HL-60/S4 treated with retinoic acid at 250 ng/mL for 4 days and 3 days (cell line): ENCODE data around the gene CRADD.
"Not testable (repeated sequence)": the region's sequence is repeated elsewhere in the genome, so short reads cannot be mapped to it uniquely, and the experiment has no call there.

ENCODE experiments used
- in situ Hi-C: fragments of 300-500 bp; cut with MboI; formaldehyde crosslinking; loops from 2 replicates; pipeline ENCODE4 v1.7.0; 2022; ENCODE audit warnings: low sequenced_read_pairs

The CRADD gene

DNA sequence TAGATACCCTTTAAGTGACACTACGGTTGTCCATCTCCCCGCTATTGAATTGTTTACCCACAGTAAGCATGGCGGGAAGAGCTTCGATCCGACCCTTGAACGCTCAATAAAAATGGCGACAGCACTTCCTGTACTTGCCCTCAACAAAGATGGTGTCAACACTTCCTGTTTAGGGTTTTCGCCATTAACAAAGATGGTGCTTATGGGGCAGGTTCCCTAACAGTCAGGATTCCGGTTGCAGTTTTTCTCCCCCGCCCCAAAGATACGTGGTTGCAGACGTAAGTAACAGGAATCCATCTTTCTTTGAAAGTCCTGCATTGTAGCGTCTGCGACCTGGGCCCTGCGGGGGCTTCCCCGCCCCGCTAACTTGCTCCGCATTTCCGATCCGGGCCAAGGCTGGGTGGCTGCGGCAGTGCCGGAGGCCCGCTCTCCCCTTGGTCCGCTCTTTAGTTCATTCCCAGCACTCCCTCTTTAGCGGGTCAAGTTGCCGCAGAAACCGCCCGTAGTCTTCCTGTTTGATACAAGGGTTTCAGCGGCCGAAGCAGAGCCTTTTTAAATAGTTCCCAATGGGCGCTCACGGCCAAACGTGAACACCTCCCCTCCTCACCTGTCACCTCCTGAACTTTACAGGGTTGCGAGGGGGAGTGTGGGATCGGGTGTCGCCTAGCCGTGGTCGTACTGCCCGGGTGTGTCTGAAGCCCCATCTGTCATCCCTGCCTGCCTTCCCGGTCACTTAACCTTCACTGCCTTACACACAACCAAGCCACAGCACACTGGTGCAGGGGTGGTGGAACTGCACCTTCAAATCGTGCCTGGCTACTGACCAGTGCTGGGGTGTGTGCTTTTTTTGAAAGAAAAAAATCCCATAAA lies at the start of gene CRADD:
Gene CRADD, plus strand, starts transcription at position 181 of the 870 bp plus-strand sequence.
- in situ Hi-C loops: no loop called here

DNA sequence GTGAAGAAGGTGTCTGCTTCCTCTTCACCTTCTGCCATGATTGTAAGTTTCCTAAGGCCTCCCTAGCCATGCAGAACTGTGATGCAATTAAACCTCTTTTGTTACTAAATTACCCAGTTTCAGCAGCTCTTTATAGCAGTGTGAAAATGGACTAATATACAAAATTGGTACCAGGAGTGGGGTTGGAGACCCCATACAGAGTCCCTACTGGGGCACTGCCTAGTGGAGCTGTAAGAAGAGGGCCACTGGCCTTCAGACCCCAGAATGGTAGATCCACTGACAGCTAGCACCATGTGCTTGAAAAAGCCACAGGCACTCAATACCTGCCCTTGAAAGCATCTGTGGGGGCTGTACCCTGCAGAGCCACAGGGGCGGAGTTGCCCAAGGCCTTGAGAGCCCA lies 44.8 kb upstream of the CRADD start:
- in situ Hi-C loops: no loop called here

DNA sequence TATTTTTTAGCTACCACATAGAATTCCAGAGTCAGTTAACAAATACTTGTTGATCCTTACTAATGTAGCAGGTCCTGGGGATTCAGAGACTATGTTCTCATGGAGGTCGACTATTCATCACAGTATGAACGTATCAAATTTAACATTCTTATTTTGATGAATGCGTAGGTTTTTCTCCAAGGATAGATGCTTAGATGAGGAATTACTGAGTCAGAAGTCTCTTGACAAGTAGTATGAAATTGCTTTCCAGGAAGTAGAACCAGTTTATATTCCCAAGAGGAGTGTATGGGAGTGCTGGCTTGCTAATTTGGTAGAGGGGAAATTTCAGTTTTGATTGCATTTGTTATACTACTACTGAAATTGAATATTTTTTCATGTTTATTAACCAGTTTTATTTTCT lies 42.8 kb upstream of the CRADD start:
- in situ Hi-C loops: no loop called here

DNA sequence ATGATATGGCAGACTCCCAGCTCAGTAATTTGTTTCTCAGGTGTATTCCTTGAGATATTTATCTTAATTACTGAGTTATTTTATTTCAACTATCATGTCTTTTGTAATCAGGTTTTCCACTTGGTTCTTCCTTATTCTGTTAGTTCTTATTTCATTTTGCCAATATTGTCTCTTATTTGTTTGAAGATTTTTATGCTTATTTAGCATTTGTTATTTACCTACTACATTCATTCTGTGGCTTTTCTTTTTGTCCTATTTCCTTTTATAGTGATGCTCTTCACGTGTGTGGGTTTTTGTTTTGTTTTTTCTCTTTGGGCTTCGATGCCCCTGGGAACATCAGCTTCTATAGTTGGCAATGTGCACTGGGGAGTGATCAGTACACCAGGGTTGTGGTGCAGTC lies 40.5 kb upstream of the CRADD start:
- in situ Hi-C loops: no loop called here

DNA sequence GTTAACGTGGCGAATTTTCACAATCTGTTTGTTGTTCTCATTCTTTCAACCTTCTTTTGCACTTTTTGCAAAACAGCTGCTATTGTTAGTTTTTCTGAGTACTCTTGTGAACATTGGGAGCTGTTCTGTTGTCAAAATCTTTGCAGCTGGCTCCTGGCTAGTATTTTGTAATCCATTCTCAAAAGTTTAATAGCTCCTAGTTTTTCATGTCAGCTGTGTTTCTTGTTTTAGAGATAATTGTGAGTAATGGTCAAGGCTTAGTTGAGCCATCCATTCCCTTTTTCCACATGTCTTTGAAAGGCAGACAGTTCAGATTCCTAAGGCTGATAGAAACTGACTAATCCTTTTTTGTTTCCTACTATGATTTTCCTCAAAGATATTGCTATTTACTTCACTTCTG lies 39.1 kb upstream of the CRADD start:
- in situ Hi-C loops: no loop called here

DNA sequence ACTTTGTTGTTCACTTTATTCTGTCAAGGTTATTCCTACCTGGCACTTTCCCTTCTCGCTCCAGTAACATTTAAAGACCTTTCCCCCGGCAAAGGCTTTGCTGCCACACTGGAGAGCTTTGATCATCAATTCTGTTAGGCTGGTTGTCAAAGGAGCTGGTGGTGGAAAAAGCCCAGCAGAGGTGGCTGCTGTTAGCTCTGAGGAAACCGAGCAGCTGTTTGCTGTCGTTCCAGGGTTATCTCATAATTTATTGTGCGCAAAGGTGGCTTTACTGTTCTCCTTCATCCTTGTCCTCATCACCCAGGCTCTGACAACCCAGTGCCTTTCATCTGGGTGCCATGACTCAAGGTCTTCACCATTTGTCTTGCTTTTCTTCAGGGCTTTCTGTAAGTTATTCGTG lies 38.2 kb upstream of the CRADD start:
- in situ Hi-C loops: no loop called here

DNA sequence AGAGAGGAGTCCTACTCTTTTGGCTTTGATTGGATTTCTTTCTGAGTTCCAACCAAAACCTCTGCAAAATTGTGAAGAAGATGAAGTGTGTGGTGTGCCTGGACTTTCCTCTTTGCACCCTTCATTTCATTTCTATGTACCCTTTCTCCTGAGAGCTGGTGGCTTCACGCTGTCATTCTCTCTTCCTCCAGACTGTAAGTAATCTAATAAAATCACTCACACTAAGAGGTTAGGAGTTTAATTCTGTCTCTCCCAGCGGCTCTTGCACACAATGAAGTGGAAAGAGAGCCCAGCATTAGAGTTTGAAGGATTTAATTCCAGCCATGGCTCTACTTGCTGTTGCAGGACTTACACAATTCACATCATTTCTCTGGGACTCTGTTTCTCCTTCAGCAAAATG lies 37.8 kb upstream of the CRADD start:
- in situ Hi-C loops: no loop called here

DNA sequence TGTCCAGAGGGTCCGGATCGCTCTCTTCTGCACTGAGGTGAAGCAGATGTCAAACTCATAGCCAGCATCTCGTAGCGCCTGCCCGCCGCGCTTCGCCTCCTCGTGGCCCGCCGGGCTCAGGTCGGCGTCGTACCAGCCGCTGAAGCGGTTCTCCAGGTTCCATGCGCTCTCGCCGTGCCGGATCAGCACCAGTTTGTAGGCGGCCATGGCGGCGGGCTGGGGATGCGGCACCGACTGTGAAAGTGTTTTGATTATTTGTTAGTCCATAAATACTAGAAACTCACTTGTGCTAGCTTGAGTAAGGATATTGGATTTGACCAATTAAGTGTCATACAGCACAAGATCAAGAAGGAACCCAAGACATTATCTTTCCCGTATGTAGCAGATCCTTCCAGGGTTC lies 35.8 kb upstream of the CRADD start:
- in situ Hi-C loops: not testable (repeated sequence)

DNA sequence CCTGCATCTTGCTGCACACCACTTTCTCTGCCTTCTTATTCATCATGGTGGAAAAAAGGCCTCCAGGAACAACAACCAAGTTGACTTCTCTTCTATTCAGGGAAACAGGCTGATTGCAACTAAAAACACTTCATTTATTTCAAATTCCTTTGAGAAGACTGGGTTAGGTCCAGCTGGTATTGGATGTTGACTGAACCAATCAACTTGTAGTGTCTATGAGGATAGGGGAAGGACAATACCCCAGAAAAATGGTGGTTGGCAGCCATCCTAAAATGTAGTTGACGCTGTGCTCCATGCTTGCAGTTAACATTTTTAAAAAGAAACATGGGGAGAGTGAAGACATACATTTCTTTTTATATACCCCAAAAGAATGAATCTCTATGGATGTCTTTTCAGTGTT lies 34.4 kb upstream of the CRADD start:
- in situ Hi-C loops: no loop called here

DNA sequence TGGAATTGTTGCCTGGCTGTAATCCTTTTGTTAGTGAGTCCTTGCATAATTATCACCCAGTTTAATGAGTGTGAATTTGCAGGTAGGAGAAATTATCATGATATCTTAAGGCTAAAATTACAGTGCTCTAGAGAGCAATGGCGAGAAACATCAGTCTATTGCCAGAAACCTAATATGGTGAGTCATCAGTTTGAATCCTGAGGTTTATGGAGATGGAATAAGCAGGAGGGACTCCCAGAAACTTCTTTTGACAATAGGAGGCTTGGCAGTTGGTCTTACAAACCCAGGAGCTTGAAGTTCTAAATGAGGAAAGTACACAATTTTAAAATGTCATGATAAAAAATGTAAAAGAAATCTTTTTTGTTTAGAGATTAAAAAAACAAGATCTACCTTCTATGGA lies 31.5 kb upstream of the CRADD start:
- in situ Hi-C loops: no loop called here

DNA sequence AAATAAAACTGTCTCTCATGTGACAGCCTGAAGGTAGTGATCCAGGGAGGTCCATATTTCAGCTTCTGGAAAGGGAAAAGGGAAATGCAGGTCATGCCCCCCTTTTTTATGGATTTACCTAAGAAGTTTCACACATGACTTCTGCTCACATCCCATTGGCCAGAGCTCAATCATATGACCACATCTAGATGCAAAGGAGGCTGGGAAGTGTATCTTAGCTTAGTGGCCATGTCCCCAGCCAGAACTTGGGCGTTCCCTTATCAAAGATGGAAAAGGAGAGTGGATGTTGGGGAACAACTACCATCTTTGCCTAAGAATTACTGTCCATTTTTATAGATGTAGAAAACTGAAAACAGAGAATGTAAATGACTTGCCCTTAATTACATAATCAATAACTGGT lies 26.5 kb upstream of the CRADD start:
- in situ Hi-C loops: no loop called here

DNA sequence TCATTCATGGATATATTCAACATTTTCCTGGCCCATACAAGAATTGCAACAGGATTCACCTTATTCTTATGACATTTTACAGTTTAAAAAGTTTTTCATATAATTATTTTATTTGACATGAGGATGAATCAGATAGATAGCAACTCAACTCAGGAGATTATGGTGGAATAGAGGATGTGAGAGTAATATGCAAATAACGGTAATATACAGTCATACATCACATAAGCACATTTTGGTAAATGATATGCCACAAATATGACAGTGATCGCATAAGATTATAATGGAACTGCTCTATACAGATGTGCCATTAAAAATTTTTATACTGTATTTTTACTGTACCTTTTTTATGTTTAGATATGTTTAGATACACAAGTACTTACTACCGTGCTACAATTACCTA lies 24.1 kb upstream of the CRADD start:
- in situ Hi-C loops: no loop called here

DNA sequence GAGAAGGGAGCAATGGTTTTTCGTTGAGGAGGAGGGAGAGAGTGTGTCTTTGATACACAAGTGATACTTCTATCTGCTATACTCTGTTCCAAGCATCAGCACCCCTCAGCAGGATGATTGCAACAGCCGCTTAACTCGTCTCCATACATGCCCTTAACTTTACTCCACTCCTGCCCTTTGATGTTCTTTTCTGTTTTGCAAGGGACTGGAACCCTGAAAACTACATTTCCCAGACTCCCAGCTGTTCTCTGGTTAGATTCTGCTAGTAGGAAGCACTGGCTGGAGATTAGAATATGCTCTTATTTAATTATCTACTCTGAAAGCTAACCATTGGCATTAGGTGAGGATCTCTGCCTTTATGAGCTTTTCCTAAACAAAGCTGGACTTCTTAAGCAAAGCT lies 23.5 kb upstream of the CRADD start:
- in situ Hi-C loops: no loop called here

DNA sequence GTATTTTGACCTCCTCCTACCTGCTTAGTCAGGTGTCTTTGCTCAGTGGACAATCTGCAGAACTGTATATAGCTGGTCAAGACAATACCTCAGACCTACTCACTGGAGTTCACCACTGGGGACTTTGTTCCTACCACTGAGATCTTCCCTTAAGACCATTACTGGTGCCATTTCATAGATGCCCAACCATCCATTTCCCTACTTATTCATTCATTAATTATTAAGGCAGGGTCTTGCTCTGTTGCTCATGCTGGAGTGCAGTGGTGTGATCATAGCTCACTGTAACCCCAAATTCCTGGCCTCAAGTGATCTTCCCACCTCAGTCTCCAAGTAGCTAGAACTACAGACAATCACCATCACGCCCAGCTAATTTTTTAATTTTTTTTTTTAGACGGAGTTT lies 22.8 kb upstream of the CRADD start:
- in situ Hi-C loops: no loop called here

DNA sequence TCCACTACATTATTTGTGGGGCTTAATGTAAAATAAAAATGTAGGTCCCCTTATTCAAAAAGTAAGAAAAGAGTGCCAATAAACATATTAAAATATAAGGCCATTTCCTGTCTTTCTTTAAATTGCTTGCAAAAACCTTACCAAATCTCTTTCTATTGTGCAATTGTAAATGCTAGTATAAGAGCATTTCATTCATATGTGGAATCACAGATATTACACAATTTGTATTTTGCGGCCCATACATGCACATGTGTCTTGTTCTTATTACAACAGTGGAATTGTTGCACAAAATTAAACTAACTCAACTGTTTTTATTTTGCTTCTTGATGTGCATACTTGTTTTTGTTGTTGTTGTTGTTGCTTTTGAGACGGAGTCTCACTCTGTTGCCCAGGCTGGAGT lies 20.1 kb upstream of the CRADD start:
- in situ Hi-C loops: no loop called here

DNA sequence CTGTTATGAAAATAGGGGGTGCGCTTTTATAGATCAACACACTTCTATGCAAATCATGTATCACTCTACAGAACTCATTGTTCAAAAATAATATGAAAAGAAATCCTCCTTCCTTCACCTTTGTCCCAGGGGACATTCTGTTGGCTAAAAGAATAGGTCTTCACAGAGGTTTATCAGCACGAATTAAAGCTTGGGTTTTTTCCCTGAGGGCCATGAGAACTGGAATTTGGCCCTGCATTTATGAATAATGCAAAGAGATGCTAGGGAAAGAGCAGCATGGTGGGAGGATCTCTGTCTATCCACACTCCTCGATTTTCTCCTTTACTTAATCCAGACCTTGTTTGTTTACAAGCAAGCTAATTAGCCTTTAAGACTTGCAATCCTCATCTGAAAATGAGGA lies 16.2 kb upstream of the CRADD start:
- in situ Hi-C loops: no loop called here

DNA sequence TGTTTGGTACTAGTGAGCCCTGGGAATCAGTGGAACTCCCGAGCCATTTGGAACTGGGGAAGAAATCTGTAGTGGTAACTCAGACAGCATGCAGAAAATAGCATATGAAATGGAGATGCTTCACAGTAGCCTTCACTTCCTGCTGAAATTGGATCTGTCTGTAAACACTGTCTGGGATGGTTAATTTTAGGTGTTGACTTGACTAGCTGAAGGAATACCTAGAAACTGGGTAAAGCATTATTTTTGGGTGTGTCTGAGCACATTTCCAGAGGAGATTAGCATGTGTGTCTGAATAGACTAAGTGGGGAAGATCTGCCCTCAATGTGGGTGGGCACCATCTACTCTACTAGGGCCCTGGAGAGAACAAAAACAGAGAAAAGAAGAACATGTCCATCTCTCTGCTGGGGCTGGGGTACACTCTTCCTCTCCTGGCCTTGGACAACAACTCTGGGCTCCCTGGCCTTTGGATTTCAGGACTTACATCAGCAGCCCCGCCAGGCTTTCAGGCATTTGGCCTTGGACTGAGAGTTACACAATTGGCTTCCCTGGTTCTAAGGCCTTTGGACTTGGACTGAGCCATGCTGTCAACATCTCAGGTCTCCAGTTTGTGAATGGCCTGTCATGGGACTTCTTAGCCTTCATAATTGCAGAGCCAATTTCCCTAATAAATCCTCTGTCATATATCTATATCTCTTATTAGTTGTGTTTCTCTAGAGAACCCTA lies 14.0 kb upstream of the CRADD start:
- in situ Hi-C loops: no loop called here

DNA sequence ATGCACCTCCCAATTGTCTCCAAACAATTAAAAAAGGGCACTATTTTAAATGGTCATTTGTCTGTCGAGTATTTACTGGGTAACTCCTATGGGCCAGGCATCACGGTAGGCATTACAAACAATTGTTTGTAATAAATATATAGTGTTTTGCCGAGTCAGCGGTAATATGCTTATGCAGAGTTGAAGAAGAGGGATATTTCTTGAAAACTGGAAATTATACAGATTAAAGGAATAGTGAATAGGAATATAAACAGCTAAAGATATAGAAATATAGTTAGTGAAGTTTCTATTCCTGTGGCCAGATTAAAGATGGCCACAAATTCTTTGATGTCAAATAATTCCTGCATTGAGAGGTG lies 13.5 kb upstream of the CRADD start:
- in situ Hi-C loops: no loop called here

DNA sequence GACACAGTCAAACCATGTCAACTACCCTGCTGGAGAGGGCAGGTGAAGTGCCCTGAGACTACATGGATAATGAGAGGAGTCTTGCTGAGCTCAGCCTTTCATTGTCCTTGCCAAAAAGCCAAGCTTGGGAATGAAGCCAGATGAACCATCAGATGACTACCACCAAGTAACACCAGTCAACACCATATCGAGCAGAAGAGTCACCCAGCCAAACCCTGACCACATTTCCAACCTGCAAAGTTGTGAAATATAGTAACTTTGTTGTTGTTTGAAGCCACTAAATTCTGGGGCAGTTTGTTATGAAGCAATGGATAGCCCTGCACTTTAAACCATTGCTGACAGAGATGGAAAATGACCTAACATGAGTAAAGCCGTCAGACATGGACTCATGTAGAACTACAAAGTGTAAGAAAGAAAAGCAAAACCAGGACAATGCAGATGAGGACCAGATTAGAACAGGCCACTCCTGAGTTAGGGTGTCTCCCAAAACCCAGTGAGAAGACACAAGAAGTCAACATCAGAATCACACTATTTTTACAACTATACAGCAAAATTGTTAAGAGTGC lies 12.5 kb upstream of the CRADD start:
- in situ Hi-C loops: no loop called here

DNA sequence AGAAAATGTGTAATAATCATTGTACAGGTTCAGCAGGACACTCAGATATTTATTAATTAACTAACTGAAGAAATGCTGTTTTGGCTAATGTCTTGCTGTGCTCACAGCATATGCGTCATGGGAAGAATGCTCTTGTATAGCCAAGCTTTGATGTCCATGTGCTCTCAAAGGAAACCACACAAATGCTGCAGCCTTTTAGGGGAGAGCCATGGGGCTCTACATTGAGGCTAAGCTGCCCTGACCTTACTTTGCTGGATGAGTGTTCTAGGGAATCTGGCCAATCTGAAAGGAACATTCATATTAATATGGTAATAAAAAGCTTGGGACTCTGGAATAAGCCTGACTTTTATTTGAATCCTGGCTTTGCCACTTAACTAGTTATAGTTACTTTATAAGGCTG lies 9.5 kb upstream of the CRADD start:
- in situ Hi-C loops: no loop called here

DNA sequence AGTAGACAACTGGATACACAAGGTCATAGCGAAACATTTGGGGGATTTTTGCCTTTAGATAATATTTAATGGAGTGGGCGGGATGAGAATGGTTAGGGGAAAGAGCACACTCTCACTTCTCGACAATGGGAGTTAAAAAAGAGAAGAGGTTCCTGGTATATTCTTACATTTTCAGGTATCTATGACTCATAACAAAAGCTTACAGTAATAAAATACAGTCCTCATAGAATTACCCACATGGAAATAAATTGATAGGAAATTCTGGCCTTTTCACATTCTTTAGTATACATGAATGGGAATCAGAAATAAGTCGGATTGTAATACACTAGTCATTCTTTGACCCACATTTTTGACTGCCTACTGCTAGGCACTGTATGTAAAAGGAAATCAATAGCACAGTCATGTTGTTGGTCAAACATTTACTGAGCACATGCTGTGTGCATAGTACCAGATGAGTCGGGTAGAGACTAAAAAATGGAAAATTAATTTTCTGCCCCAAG lies 8.2 kb upstream of the CRADD start:
- in situ Hi-C loops: no loop called here

DNA sequence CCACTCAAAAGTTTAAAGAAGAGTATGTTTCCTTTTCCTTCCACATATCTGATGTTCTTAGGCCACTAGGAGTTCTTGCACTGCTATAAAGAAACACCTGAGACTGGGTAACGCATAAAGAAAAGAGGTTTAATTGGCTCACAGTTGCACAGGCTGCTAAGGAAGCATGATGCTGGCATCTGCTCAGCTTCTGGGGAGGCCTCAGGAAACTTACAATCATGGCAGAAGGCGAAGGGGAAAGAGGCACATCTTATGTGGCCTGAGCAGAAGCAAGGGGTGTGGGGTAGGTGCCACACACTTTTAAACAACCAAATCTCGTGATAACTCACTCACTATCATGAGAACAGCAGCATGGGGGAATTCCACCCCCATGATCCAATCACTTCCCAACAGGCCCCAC lies 7.7 kb upstream of the CRADD start:
- in situ Hi-C loops: no loop called here
